Fibroblast of lung (primary cell): ENCODE results near the gene PKNOX2. TPM values are rescaled to one million over a fixed set of nuclear protein-coding genes. Genes with fewer than 3 reads are reported as not detected.

Experiments
- DNase-seq, 2 donors: peaks; one replicate each; pipeline versions ENCODE4 v3.0.0 to v3.0.0-alpha.2; 2010; ENCODE audit warnings: low read depth in 2 of 2
- H2AFZ ChIP-seq: 2 replicates; pipeline ENCODE4 v1.5.1; 2012; ENCODE audit warnings: low read length, control low read depth, inconsistent platforms
- H3K27ac ChIP-seq: 2 replicates; pipeline ENCODE4 v1.5.1; 2011; ENCODE audit warnings: low read length, control low read depth; ENCODE audit not compliant: insufficient read depth
- H3K27me3 ChIP-seq: 2 replicates; pipeline ENCODE4 v1.5.1; 2011; ENCODE audit warnings: mild to moderate bottlenecking, low read length; ENCODE audit not compliant: control insufficient read depth, insufficient read depth
- H3K36me3 ChIP-seq: 2 replicates; pipeline ENCODE4 v1.5.1; 2011; ENCODE audit warnings: low read length; ENCODE audit not compliant: control insufficient read depth, insufficient read depth
- H3K4me1 ChIP-seq: 2 replicates; pipeline ENCODE4 v1.5.1; 2011; ENCODE audit warnings: low read length; ENCODE audit not compliant: control insufficient read depth, insufficient read depth; ENCODE audit errors: extremely low read depth
- H3K4me2 ChIP-seq: 2 replicates; pipeline ENCODE4 v1.5.1; 2011; ENCODE audit warnings: low read length, control low read depth; ENCODE audit not compliant: insufficient read depth; ENCODE audit errors: extremely low read depth
- H3K4me3 ChIP-seq, 4 experiments: fragments of 200-600 bp in 1 of 4; sonication (generic) in 1 of 4; replicated peaks in 1 of 4; 2 replicates each; pipeline ENCODE4 v1.5.1; 2011 to 2016; ENCODE audit warnings: low read length in 4 of 4, low read depth in 3 of 4, mild to moderate bottlenecking in 3 of 4, control low read depth in 2 of 4, inconsistent platforms in 1 of 4, mixed read lengths in 1 of 4; ENCODE audit not compliant: insufficient read depth in 1 of 4; ENCODE audit errors: control extremely low read depth in 1 of 4
- H3K79me2 ChIP-seq: 2 replicates; pipeline ENCODE4 v1.5.1; 2012; ENCODE audit warnings: mild to moderate bottlenecking, low read length, inconsistent platforms; ENCODE audit not compliant: control insufficient read depth, insufficient read depth
- H3K9ac ChIP-seq: 2 replicates; pipeline ENCODE4 v1.5.1; 2011; ENCODE audit warnings: mild to moderate bottlenecking, low read length, control low read depth; ENCODE audit not compliant: insufficient read depth
- H3K9me3 ChIP-seq: 2 replicates; pipeline ENCODE4 v1.5.1; 2012; ENCODE audit warnings: low read depth, low read length; ENCODE audit not compliant: control insufficient read depth, insufficient read depth
- H4K20me1 ChIP-seq: 2 replicates; pipeline ENCODE4 v1.5.1; 2011; ENCODE audit warnings: low read length; ENCODE audit not compliant: control insufficient read depth, insufficient read depth; ENCODE audit errors: extremely low read depth
- EZH2 ChIP-seq: IDR thresholded peaks from 2 replicates; pipeline ENCODE4 v1.5.1; 2012; ENCODE audit warnings: low read length, control low read depth, mild to moderate bottlenecking; ENCODE audit errors: missing control alignments
- polyA plus RNA-seq, 2 donors: library from polyadenylated mRNA; depleted of rRNA in 1 of 2; stranded (reverse) in 1 of 2; unstranded in 1 of 2; fragments of >200 nt; gene quantifications; 2 replicates each; pipeline ENCODE4 v1.2.1, GENCODE V29; 2011 to 2012; ENCODE audit warnings: missing spikeins in 1 of 2
- total RNA-seq: library from RNA; depleted of rRNA; stranded (reverse); fragments of >200 nt; gene quantifications from 2 replicates; pipeline ENCODE4 v1.2.1, GENCODE V29; 2014
- TF ChIP-seq, protein P1 (sequence below), 2 donors: IDR thresholded peaks in 1 of 2; conservative IDR thresholded peaks in 1 of 2; 1 replicate in 1 of 2; 2 replicates in 1 of 2; pipeline ENCODE4 v1.5.1; 2011 to 2012; ENCODE audit warnings: low read length in 2 of 2, control low read depth in 1 of 2, inconsistent platforms in 1 of 2, low read depth in 1 of 2, mild to moderate bottlenecking in 1 of 2

The PKNOX2 gene
- total and polyA plus RNA-seq, 2 donors (not counting 1 experiment from before 2014, with no cell fraction given) = 0.33 to 2.2 TPM

DNA sequence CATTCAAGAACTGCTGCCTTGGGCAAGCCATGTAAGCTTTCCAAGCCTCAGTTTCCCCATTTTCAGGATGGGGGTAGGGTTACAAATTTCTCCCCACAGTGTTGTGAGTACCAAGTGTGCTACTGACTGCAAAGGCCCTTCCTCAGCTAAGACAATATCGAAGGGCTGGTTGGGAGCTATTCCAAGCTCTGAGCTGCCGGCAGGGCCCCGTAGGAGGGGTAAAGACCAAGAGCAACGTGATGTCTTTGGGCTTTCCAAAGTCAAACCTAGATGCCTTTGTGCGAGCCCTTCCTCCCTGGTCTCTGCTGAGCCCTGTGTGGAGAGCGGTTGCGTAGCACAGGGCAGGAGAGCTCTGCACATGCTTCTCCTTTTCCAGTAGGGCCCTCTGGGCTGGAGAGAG, 29.3 kb downstream of the PKNOX2 start:
- H3K36me3 ChIP-seq = no peaks in the 10 kb centered on the region
- DNase-seq = no peak
- H3K27me3 ChIP-seq = peaks cover 2% of the 10 kb centered on the region
- no peaks in the 10 kb centered on the region for H3K9me3 ChIP-seq
- no peak overlapping the region for H3K4me3 ChIP-seq
- H3K27ac ChIP-seq = no peak overlapping the region
- H3K4me2 ChIP-seq = no peak overlapping the region
- H3K4me1 ChIP-seq = no peaks in the 10 kb centered on the region
- no peaks in the 10 kb centered on the region for H3K79me2 ChIP-seq
- no peak overlapping the region for H3K9ac ChIP-seq
- no peak overlapping the region for H2AFZ ChIP-seq
- H4K20me1 ChIP-seq = no peaks in the 10 kb centered on the region
- no peak for TF ChIP-seq EZH2
- TF ChIP-seq, protein P1, sequence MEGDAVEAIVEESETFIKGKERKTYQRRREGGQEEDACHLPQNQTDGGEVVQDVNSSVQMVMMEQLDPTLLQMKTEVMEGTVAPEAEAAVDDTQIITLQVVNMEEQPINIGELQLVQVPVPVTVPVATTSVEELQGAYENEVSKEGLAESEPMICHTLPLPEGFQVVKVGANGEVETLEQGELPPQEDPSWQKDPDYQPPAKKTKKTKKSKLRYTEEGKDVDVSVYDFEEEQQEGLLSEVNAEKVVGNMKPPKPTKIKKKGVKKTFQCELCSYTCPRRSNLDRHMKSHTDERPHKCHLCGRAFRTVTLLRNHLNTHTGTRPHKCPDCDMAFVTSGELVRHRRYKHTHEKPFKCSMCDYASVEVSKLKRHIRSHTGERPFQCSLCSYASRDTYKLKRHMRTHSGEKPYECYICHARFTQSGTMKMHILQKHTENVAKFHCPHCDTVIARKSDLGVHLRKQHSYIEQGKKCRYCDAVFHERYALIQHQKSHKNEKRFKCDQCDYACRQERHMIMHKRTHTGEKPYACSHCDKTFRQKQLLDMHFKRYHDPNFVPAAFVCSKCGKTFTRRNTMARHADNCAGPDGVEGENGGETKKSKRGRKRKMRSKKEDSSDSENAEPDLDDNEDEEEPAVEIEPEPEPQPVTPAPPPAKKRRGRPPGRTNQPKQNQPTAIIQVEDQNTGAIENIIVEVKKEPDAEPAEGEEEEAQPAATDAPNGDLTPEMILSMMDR (conservative IDR thresholded peaks at IDR 0.05 in 1 of 2, IDR thresholded peaks at IDR 0.05 in 1 of 2; ENCODE audit: low read depth in 1 of 2, low read length in 2 of 2) = no peak

DNA sequence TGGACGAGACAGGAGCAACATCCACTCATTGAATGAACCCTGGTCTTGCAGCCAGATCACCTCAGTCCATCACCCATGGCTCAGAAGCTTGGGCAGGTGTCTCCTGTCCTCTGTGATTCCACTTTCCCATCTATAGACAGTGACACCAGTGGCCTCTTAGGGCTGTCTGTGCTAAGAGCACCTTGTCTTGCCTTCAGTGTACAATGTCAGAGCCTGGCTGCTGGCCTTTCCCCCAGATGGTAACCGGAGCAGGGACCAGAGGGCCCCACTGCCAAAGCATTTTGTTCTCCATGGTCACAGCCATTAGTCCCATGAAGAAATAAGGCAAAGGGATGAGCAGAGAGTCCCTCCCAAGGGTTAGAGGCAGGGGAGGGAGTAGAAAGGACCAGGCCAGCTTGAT, 35.4 kb downstream of the PKNOX2 start:
- no peak for DNase-seq
- H4K20me1 ChIP-seq = no peaks in the 10 kb centered on the region
- TF ChIP-seq, protein P1 (conservative IDR thresholded peaks at IDR 0.05 in 1 of 2, IDR thresholded peaks at IDR 0.05 in 1 of 2; ENCODE audit: low read depth in 1 of 2, low read length in 2 of 2) = no peak
- no peak for TF ChIP-seq EZH2
- no peak overlapping the region for H3K4me3 ChIP-seq
- no peaks in the 10 kb centered on the region for H3K9me3 ChIP-seq
- no peak overlapping the region for H3K9ac ChIP-seq
- H3K36me3 ChIP-seq = no peaks in the 10 kb centered on the region
- no peak overlapping the region for H3K4me2 ChIP-seq
- peaks cover 7% of the 10 kb centered on the region for H3K27me3 ChIP-seq
- H3K4me1 ChIP-seq = no peaks in the 10 kb centered on the region
- no peak overlapping the region for H2AFZ ChIP-seq
- no peaks in the 10 kb centered on the region for H3K79me2 ChIP-seq
- no peak overlapping the region for H3K27ac ChIP-seq

DNA sequence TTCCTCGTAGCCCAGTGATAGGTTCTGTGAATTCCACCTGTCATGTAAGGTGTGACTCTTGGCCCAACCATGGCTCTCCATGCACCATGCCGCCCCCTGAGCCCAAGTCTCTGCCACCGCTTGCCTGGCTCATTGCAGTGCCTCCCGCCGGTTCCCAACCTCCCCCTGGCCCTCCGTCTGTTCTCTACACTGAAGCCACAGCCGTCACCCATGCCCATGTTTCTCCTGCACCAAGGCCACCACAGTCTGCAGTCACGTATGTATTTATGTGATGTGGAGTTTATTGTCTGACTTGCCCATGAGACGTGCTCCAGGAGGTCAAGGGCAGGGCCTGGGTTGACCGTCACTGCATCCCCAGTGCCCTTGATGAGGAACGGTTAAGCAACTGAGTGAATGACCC, 35.9 kb downstream of the PKNOX2 start:
- no peak for DNase-seq

More for the DNA sequence above, 35.9 kb downstream of the PKNOX2 start:
- H3K9ac ChIP-seq = no peak overlapping the region
- H3K36me3 ChIP-seq = no peaks in the 10 kb centered on the region
- H3K4me3 ChIP-seq = no peak overlapping the region
- no peak overlapping the region for H3K4me2 ChIP-seq
- no peak overlapping the region for H2AFZ ChIP-seq
- TF ChIP-seq, protein P1 (conservative IDR thresholded peaks at IDR 0.05 in 1 of 2, IDR thresholded peaks at IDR 0.05 in 1 of 2; ENCODE audit: low read depth in 1 of 2, low read length in 2 of 2) = no peak
- TF ChIP-seq EZH2 = no peak
- no peaks in the 10 kb centered on the region for H3K79me2 ChIP-seq
- no peaks in the 10 kb centered on the region for H3K9me3 ChIP-seq
- H3K27ac ChIP-seq = no peak overlapping the region
- H3K27me3 ChIP-seq = peaks cover 7% of the 10 kb centered on the region
- no peaks in the 10 kb centered on the region for H3K4me1 ChIP-seq
- H4K20me1 ChIP-seq = no peaks in the 10 kb centered on the region
